ENCODE results near the gene PRMT9.

Gene PRMT9

GRCh38 chr4:147625733-147626132 is 58.2 kb downstream of the PRMT9 start:
- DNase-seq (ENCODE audit: low read depth) = no peak
- no peak overlapping the region for H3K4me3 ChIP-seq (replicated peaks; ENCODE audit: low read depth, low read length)
- TF ChIP-seq CTCF (IDR thresholded peaks at IDR 0.05; ENCODE audit: low read length, missing control alignments) = no peak

GRCh38 chr4:147620315-147620714 is 63.6 kb downstream of the PRMT9 start:
- no peak overlapping the region for H3K4me3 ChIP-seq (replicated peaks; ENCODE audit: low read depth, low read length)
- TF ChIP-seq CTCF (IDR thresholded peaks at IDR 0.05; ENCODE audit: low read length, missing control alignments) = no peak

GRCh38 chr4:147617841-147618691 is 65.9 kb downstream of the PRMT9 start:
- DNase-seq (ENCODE audit: low read depth) = no peak
- no peak for TF ChIP-seq CTCF (IDR thresholded peaks at IDR 0.05; ENCODE audit: low read length, missing control alignments)
- peak overlapping the region; percentile 86 for H3K4me3 ChIP-seq (replicated peaks; ENCODE audit: low read depth, low read length)

More at GRCh38 chr4:147620315-147620714, 63.6 kb downstream of the PRMT9 start:
- DNase-seq (ENCODE audit: low read depth) = no peak

GRCh38 chr4:147617173-147617840 is 66.7 kb downstream of the PRMT9 start, which contains the start of gene TMEM184C:
Gene TMEM184C, plus strand, starts transcription at chr4:147617397. Its CDS starts 560 bp downstream, at chr4:147617957.
- peak; percentile 95 for DNase-seq (ENCODE audit: low read depth)
- peak within 1 kb of the TSS; percentile 86 for H3K4me3 ChIP-seq (replicated peaks; ENCODE audit: low read depth, low read length)
- no peak for TF ChIP-seq CTCF (IDR thresholded peaks at IDR 0.05; ENCODE audit: low read length, missing control alignments)

GRCh38 chr4:147616849-147617172 is 67.2 kb downstream of the PRMT9 start:
- H3K4me3 ChIP-seq (replicated peaks; ENCODE audit: low read depth, low read length) = peak overlapping the region; percentile 86
- no peak for DNase-seq (ENCODE audit: low read depth)
- no peak for TF ChIP-seq CTCF (IDR thresholded peaks at IDR 0.05; ENCODE audit: low read length, missing control alignments)

GRCh38 chr4:147610686-147611085 is 73.3 kb downstream of the PRMT9 start:
- no peak overlapping the region for H3K4me3 ChIP-seq (replicated peaks; ENCODE audit: low read depth, low read length)
- TF ChIP-seq CTCF (IDR thresholded peaks at IDR 0.05; ENCODE audit: low read length, missing control alignments) = no peak
- no peak for DNase-seq (ENCODE audit: low read depth)

Data from fibroblast of pulmonary artery (primary cell).